Measurements from ENCODE around the gene PLG.
"Not testable (repeated sequence)": the region's sequence is repeated elsewhere in the genome, so short reads cannot be mapped to it uniquely, and the experiment has no call there.

Gene PLG

GRCh38 chr6:160701918-160702680, at the start of gene PLG:
TSS of gene PLG (plus strand) at chr6:160702244. CDS start at chr6:160702305, 61 bp downstream.
- DNase-seq (ENCODE audit: low read depth), result not testable (repeated sequence)

- DNase-seq (ENCODE audit: low read depth), result no peak
These were observed 42.5 kb upstream of the PLG start for GRCh38 chr6:160659562-160659961.

GRCh38 chr6:160661216-160661615, 40.8 kb upstream of the PLG start:
- no peak for DNase-seq (ENCODE audit: low read depth)

GRCh38 chr6:160662429-160662828, 39.6 kb upstream of the PLG start:
- DNase-seq (ENCODE audit: low read depth), result no peak

GRCh38 chr6:160662842-160663241, 39.2 kb upstream of the PLG start:
- DNase-seq (ENCODE audit: low read depth), result no peak

GRCh38 chr6:160664198-160664597, 37.8 kb upstream of the PLG start, which contains the start of gene LPA:
TSS of gene LPA (minus strand) at chr6:160664275. CDS start at chr6:160664214, 61 bp downstream.
- not testable (repeated sequence) for DNase-seq (ENCODE audit: low read depth)

GRCh38 chr6:160667639-160668481, 34.2 kb upstream of the PLG start:
- DNase-seq (ENCODE audit: low read depth), result peak; percentile 3

GRCh38 chr6:160668589-160668988, 33.5 kb upstream of the PLG start:
- DNase-seq (ENCODE audit: low read depth), result no peak

- not testable (repeated sequence) for DNase-seq (ENCODE audit: low read depth)
These were observed 25.6 kb upstream of the PLG start for GRCh38 chr6:160676418-160676817.

GRCh38 chr6:160678230-160678629, 23.8 kb upstream of the PLG start:
- no peak for DNase-seq (ENCODE audit: low read depth)

GRCh38 chr6:160678744-160679401, 23.2 kb upstream of the PLG start:
- no peak for DNase-seq (ENCODE audit: low read depth)

- no peak for DNase-seq (ENCODE audit: low read depth)
These were observed 22.7 kb upstream of the PLG start for GRCh38 chr6:160679402-160679769.

GRCh38 chr6:160685101-160685761, 16.8 kb upstream of the PLG start:
- DNase-seq (ENCODE audit: low read depth), result not testable (repeated sequence)

- DNase-seq (ENCODE audit: low read depth), result no peak
These were observed 16.1 kb upstream of the PLG start for GRCh38 chr6:160685762-160686450.

GRCh38 chr6:160690458-160690857, 11.6 kb upstream of the PLG start:
- no peak for DNase-seq (ENCODE audit: low read depth)

- DNase-seq (ENCODE audit: low read depth), result no peak
These were observed 10.4 kb upstream of the PLG start for GRCh38 chr6:160691617-160692016.

- no peak for DNase-seq (ENCODE audit: low read depth)
These were observed 9.6 kb upstream of the PLG start for GRCh38 chr6:160692369-160692959.

- peak; percentile 34 for DNase-seq (ENCODE audit: low read depth)
These were observed 7.0 kb upstream of the PLG start for GRCh38 chr6:160695025-160695424.

- not testable (repeated sequence) for DNase-seq (ENCODE audit: low read depth)
These were observed 6.4 kb upstream of the PLG start for GRCh38 chr6:160695622-160696021.

- not testable (repeated sequence) for DNase-seq (ENCODE audit: low read depth)
These were observed 5.2 kb upstream of the PLG start for GRCh38 chr6:160696884-160697283.

GRCh38 chr6:160697826-160698225, 4.2 kb upstream of the PLG start:
- no peak for DNase-seq (ENCODE audit: low read depth)
